GM12865 (cell line): Measurements from ENCODE around the gene MYO1C.
"Not testable (repeated sequence)": the region's sequence is repeated elsewhere in the genome, so short reads cannot be mapped to it uniquely, and the experiment has no call there.

Experiments
- DNase-seq: peaks from one replicate; pipeline ENCODE4 v3.0.0; 2010; ENCODE audit warnings: low read depth
- H3K4me3 ChIP-seq: 2 replicates; pipeline ENCODE4 v1.5.1; 2011; ENCODE audit warnings: mild to moderate bottlenecking, low read depth, low read length, control low read depth
- CTCF ChIP-seq: IDR thresholded peaks from 2 replicates; pipeline ENCODE4 v1.5.1; 2011; ENCODE audit warnings: low read length, control low read depth, low read depth, inconsistent platforms; ENCODE audit not compliant: insufficient read depth; ENCODE audit errors: missing control alignments

MYO1C gene

GRCh38 chr17:1515640-1516387, 23.3 kb upstream of the MYO1C start:
- DNase-seq, result peak; percentile 91
- H3K4me3 ChIP-seq, result peak overlapping the region; percentile 93
- peak; percentile 62 for TF ChIP-seq CTCF

- TF ChIP-seq CTCF, result no peak
- no peak overlapping the region for H3K4me3 ChIP-seq
- DNase-seq, result no peak
Measured at GRCh38 chr17:1512351-1512750, 19.9 kb upstream of the MYO1C start.

GRCh38 chr17:1511756-1512321, 19.4 kb upstream of the MYO1C start:
- TF ChIP-seq CTCF, result no peak
- no peak overlapping the region for H3K4me3 ChIP-seq
- no peak for DNase-seq

GRCh38 chr17:1511290-1511689, 18.8 kb upstream of the MYO1C start:
- no peak for DNase-seq
- H3K4me3 ChIP-seq, result no peak overlapping the region
- no peak for TF ChIP-seq CTCF

GRCh38 chr17:1509290-1509881, 16.9 kb upstream of the MYO1C start:
- TF ChIP-seq CTCF, result no peak
- no peak for DNase-seq
- no peak overlapping the region for H3K4me3 ChIP-seq

GRCh38 chr17:1508709-1509108, 16.2 kb upstream of the MYO1C start:
- DNase-seq, H3K4me3 ChIP-seq: not testable (repeated sequence)

- no peak for DNase-seq
- TF ChIP-seq CTCF, result no peak
- no peak overlapping the region for H3K4me3 ChIP-seq
Measured at GRCh38 chr17:1506649-1507267, 14.3 kb upstream of the MYO1C start.
